ACC112 (cell line): ENCODE data around the gene TSEN54.

ENCODE experiments used
- H2AFZ ChIP-seq: fragments of 200-600 bp; sonication (generic); one replicate; pipeline ENCODE4 v1.6.0; 2017; ENCODE audit warnings: antibody characterized with exemption, low read length; ENCODE audit not compliant: unreplicated experiment
- H3K27ac ChIP-seq: fragments of 200-600 bp; sonication (generic); 2 replicates; pipeline ENCODE4 v1.5.1; 2014; ENCODE audit warnings: low read depth, mild to moderate bottlenecking, antibody characterized with exemption, low read length, moderate library complexity
- H3K27me3 ChIP-seq: fragments of 200-600 bp; sonication (generic); 2 replicates; pipeline ENCODE4 v1.6.1; 2014; ENCODE audit warnings: mild to moderate bottlenecking, antibody characterized with exemption, low read length, moderate library complexity, mixed read lengths; ENCODE audit not compliant: insufficient read depth
- H3K36me3 ChIP-seq: fragments of 200-600 bp; sonication (generic); 2 replicates; pipeline ENCODE4 v1.6.1; 2016; ENCODE audit warnings: mild to moderate bottlenecking, antibody characterized with exemption, low read length, moderate library complexity, mixed read lengths; ENCODE audit not compliant: insufficient read depth
- H3K4me1 ChIP-seq: fragments of 200-600 bp; sonication (generic); one replicate; pipeline ENCODE4 v1.6.1; 2016; ENCODE audit warnings: low read length, mixed read lengths; ENCODE audit not compliant: insufficient read depth, unreplicated experiment, control insufficient read depth
- H3K4me3 ChIP-seq: fragments of 200-600 bp; sonication (generic); 2 replicates; pipeline ENCODE4 v1.5.1; 2014; ENCODE audit warnings: mild to moderate bottlenecking, low read depth, low read length
- H3K79me2 ChIP-seq: fragments of 200-600 bp; sonication (generic); one replicate; pipeline ENCODE4 v1.6.0; 2016; ENCODE audit warnings: low read length; ENCODE audit not compliant: control insufficient read depth, unreplicated experiment, insufficient read depth

TSEN54 gene

GRCh38 chr17:75570772-75571171 lies 54.4 kb downstream of the TSEN54 start:
- no peaks in the 10 kb centered on the region for H3K4me1 ChIP-seq
- H3K79me2 ChIP-seq, result no peaks in the 10 kb centered on the region
- H3K36me3 ChIP-seq, result no peaks in the 10 kb centered on the region
- H2AFZ ChIP-seq, result no peak overlapping the region
- no peak overlapping the region for H3K4me3 ChIP-seq
- H3K27me3 ChIP-seq, result no peaks in the 10 kb centered on the region; the same call in 1 of the 2 replicates
- H3K27ac ChIP-seq, result no peak overlapping the region

GRCh38 chr17:75571197-75571884 lies 55.0 kb downstream of the TSEN54 start:
- Histone ChIP-seq H3K4me1 (no peaks in the 10 kb centered on the region), H3K27ac (no peak overlapping the region), H3K27me3 (no peaks in the 10 kb centered on the region; the same call in 1 of the 2 replicates), H3K79me2 (no peaks in the 10 kb centered on the region), H3K36me3 (no peaks in the 10 kb centered on the region), H2AFZ (no peak overlapping the region), H3K4me3 (no peak overlapping the region)

GRCh38 chr17:75571885-75572215 lies 55.5 kb downstream of the TSEN54 start:
- H2AFZ ChIP-seq, result no peak overlapping the region
- H3K27me3 ChIP-seq, result no peaks in the 10 kb centered on the region; the same call in 1 of the 2 replicates
- H3K79me2 ChIP-seq, result no peaks in the 10 kb centered on the region
- H3K36me3 ChIP-seq, result no peaks in the 10 kb centered on the region
- no peaks in the 10 kb centered on the region for H3K4me1 ChIP-seq
- H3K4me3 ChIP-seq, result no peak overlapping the region
- H3K27ac ChIP-seq, result no peak overlapping the region

GRCh38 chr17:75572713-75573539 lies 56.6 kb downstream of the TSEN54 start:
- Histone ChIP-seq H2AFZ (no peak overlapping the region), H3K79me2 (no peaks in the 10 kb centered on the region), H3K36me3 (no peaks in the 10 kb centered on the region), H3K4me1 (no peaks in the 10 kb centered on the region), H3K27ac (no peak overlapping the region), H3K4me3 (no peak overlapping the region), H3K27me3 (no peaks in the 10 kb centered on the region; the same call in 1 of the 2 replicates)

- Histone ChIP-seq H3K27ac (no peak overlapping the region), H2AFZ (no peak overlapping the region), H3K4me3 (no peak overlapping the region), H3K79me2 (no peaks in the 10 kb centered on the region), H3K36me3 (no peaks in the 10 kb centered on the region), H3K4me1 (no peaks in the 10 kb centered on the region), H3K27me3 (no peaks in the 10 kb centered on the region; the same call in 1 of the 2 replicates)
Observed at GRCh38 chr17:75573540-75573957, 57.2 kb downstream of the TSEN54 start.

GRCh38 chr17:75573994-75574393 lies 57.7 kb downstream of the TSEN54 start:
- H3K79me2 ChIP-seq, result no peaks in the 10 kb centered on the region
- no peak overlapping the region for H3K4me3 ChIP-seq
- no peaks in the 10 kb centered on the region; the same call in 1 of the 2 replicates for H3K27me3 ChIP-seq
- H3K27ac ChIP-seq, result no peak overlapping the region
- H3K36me3 ChIP-seq, result no peaks in the 10 kb centered on the region
- no peak overlapping the region for H2AFZ ChIP-seq
- H3K4me1 ChIP-seq, result no peaks in the 10 kb centered on the region
